HG03558 (cell line): Measurements from ENCODE around the gene PPDPF.
A peak's percentile ranks its signal among the peaks of the same experiment; 100 is the strongest.

ENCODE experiments used
- ATAC-seq: cut with Tn5 transposase; IDR thresholded peaks from one replicate; pipeline ENCODE4 v1.9.1; 2021; ENCODE audit warnings: moderate number of reproducible peaks; ENCODE audit not compliant: unreplicated experiment; ENCODE audit errors: extremely low read depth

PPDPF gene

GRCh38 chr20:63536241-63536977 is 15.8 kb downstream of the PPDPF start:
- ATAC-seq = no peak

GRCh38 chr20:63536997-63537524 is 16.5 kb downstream of the PPDPF start, which contains the start of gene PTK6:
TSS of gene PTK6 (minus strand) at chr20:63537376. CDS start at chr20:63537314, 62 bp downstream.
- ATAC-seq = no peak

GRCh38 chr20:63537525-63538203 is 17.1 kb downstream of the PPDPF start:
- peak; percentile 64 for ATAC-seq

- ATAC-seq = no peak
Measured at GRCh38 chr20:63538204-63539091, 17.9 kb downstream of the PPDPF start.

GRCh38 chr20:63539092-63539430 is 18.5 kb downstream of the PPDPF start:
- ATAC-seq = no peak

- no peak for ATAC-seq
Measured at GRCh38 chr20:63539441-63540370, 19.1 kb downstream of the PPDPF start.

- no peak for ATAC-seq
Measured at GRCh38 chr20:63540417-63541186, 20.0 kb downstream of the PPDPF start.

- ATAC-seq = no peak
Measured at GRCh38 chr20:63541371-63541770, 20.8 kb downstream of the PPDPF start.

- ATAC-seq = no peak
Measured at GRCh38 chr20:63542031-63542559, 21.5 kb downstream of the PPDPF start.

GRCh38 chr20:63542696-63543095 is 22.1 kb downstream of the PPDPF start:
- no peak for ATAC-seq

- no peak for ATAC-seq
Measured at GRCh38 chr20:63543131-63543530, 22.6 kb downstream of the PPDPF start.

GRCh38 chr20:63543733-63544132 is 23.2 kb downstream of the PPDPF start:
- no peak for ATAC-seq

GRCh38 chr20:63544241-63544957 is 23.8 kb downstream of the PPDPF start:
- ATAC-seq = no peak

GRCh38 chr20:63544958-63545516 is 24.5 kb downstream of the PPDPF start:
- ATAC-seq = no peak

GRCh38 chr20:63545814-63546213 is 25.2 kb downstream of the PPDPF start:
- ATAC-seq = no peak

GRCh38 chr20:63546256-63546955 is 25.8 kb downstream of the PPDPF start:
- ATAC-seq = no peak
